NK-92 (cell line): Measurements from ENCODE around the gene BUB1.
A peak's percentile ranks its signal among the peaks of the same experiment; 100 is the strongest.
"Not testable (repeated sequence)": the region's sequence is repeated elsewhere in the genome, so short reads cannot be mapped to it uniquely, and the experiment has no call there.

Experiments
- DNase-seq: peaks from one replicate; lab custom pipeline; 2025; ENCODE audit not compliant: unreplicated experiment; lab: John Stamatoyannopoulos, UW

The BUB1 gene

DNA sequence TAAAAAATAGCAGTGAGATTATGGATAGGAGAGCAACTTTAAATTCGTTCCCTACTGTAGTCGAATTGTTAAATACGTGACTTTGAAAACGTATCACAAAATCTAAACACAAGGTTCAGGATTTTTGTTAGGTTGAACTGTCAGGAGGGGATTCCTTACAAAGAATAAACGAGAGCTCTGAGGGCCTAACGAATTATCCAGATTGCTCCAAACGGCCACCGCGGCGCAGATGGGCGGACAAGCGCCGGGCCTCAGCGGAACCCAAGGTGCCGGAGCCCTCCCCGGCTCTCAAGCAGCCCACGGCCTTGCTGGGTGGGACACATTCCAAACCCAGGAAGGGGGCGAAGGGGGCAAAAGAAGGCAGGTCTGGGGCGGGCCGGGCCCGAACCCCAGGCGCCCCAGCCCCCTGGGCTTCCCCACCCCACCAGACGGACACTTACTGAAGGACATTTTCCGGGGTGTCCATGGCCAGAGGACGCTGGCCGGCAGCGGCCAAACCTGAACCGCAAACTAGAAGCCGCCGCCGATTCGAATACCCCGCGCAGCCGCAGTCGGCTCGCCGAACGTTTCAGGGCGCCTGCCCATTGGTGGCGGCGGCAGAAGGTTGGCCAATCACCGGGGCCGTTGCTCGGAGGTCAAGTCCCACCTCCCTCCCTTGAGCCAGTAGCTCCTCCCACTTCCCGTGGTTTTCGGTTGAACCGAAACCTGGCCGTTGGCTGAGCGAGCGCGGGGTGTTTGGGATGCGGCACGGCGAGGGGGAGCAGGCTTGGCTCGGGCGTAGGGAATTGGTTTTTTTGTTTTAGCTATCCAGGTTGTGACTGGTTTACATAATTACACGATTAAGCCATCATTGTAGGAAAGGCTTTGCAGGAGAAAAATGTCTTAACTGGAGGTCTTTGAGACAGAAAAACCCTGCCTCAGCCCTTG is at the start of gene BUB1:
TSS of gene BUB1 (minus strand) at position 534 of the 927 bp plus-strand sequence. CDS start at position 466, 68 bp downstream.
- peak; percentile 86 for DNase-seq

DNA sequence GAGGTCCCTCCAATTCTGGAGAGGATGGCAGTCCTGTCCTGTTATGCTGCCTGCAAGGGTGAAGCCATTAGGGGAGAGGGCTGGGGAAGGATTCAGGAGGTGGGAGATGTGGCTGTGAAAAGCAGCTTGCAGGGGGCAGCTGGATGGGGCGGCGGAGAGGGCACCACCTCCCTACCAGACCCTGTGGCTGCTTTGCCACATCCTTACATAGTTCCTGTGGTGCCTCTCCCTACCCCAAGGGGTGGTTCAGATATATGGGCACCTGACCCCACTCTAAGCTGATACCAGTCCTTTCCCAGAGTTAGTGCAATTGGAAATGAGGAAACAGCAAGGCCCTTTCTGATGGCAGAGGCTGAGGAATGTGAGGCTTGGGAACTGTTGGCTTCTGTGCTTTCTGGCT is 48.4 kb upstream of the BUB1 start:
- no peak for DNase-seq

DNA sequence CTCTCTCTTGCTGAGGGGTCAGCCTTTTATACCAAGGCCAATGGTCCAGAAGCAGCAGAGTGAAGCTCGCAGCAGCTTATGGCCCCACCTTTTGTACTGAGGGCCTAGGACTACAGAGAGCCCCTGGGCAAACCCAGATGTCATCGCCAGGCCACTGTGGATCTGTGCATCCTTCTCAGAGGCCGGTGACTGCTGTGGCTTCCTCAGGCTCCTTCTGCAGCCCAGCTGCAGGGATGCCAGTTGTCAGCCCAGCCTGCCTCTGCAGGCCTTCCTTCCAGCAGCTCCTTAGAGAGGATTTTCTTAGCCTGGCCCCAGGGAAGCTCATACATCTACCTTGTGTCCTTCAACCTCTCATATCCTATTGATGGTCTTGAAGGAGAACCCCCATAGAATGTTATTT is 48.0 kb upstream of the BUB1 start:
- DNase-seq = no peak

DNA sequence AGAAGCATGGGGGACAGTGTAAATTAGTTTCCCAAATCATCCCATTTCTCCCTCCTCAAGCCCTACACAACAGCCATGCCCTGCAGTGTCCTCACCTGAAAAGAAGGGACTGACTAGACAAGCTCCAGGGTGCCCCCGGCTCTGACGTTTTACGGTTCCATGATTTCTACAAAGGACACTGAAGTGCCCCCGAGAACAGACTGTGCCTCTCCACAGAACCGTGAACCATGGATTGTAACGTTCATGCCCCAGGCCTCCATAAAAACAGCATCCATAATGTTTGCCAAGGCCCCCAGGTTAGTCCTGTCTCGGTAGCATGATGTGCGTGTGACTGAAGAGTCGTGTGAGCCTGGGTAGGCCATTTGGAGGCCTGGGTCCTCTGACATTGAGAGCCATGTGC is 47.5 kb upstream of the BUB1 start:
- DNase-seq = no peak

DNA sequence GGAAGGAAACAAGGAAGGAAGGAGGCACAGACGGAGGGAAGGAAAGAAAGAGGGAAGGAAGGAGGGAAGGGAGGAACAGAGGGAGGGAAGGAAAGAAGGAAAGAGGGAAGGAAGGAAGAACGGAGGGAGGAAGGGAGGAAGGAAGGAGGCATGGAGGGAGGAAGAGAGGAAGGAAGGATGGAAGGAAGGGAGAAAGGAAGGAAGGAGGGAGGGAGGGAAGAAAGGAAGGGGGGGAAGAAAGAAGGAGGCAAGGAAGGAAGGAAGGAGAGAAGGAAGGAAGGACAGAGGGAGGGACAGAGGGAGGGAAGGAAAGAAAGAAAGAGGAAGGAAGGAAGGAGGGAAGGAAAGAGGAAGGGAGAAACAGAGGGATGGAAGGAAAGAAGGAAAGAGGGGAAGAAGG is 47.0 kb upstream of the BUB1 start:
- no peak for DNase-seq

DNA sequence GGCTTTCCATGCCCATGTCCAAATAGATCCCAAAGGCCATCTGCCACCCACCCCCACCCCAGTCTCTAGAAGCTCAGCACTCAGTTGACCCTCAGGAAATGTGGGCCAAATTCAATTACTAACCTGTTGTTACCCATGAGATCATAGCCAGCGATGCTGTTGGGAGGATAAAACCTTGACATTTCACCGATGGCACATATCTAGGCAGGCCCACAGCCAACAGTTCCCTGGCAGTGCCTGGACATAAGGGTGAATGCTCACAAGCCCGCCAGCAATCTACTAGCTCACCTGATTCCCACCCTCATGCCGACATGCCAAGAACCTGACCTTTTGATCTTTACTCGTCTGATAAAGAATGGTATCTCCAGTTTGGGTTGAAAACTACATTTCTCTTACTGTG is 42.7 kb upstream of the BUB1 start:
- DNase-seq = no peak

DNA sequence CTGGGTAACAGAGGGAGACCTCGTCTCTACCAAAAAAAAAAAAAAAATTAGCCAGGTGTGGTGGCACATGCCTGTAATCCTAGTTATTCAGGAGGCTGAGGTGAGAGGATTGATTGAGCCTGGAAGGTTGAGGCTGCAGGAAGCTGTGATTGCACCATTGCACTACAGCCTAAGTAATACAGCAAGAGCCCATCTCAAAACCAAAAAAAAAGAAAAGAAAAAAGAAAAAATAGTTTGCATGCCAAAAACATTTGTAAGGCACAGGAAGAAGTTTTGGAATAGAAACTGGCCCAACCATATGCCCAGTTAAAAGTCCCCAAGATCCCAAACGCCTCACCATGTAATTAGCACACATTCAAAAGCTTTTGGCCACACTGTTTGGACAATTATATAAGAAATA is 41.1 kb upstream of the BUB1 start:
- DNase-seq = no peak

DNA sequence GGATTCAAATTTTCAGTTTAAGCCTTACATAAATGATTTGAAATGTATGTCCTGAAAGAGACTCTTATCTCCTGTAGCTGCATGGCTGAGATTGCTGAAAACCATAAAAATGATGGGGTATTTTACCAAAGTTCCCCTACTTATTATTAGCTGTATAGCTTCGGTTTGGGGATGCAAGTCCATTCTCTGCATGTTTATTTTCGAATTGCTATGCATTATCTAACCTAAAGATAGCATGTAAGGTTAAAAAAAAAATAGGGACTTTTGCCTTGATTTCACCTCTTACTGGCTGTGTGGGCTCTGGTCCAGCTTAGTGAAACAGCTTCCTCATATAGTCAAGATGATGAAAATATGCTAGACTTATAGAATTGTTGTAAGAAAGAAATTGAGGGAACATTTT is 40.5 kb upstream of the BUB1 start:
- DNase-seq = no peak

DNA sequence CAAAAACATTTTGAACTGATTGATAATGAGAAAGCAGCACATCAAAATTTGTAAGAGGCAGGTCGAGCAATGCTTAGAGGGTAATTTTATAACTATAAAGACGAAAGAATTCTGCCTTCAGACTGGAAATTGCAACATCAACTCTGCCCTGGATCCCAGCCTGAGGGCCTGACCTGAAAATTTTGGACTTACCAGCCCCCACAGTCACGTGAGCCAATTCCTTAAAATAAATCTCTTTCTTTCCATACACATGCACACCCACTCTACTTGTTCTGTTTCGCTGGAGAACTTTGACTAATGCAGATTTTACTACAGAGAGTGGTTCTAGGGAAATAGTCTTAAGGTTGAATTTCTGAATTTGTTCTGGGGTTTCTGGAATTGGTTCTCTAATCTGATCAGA is 39.9 kb upstream of the BUB1 start:
- no peak for DNase-seq

DNA sequence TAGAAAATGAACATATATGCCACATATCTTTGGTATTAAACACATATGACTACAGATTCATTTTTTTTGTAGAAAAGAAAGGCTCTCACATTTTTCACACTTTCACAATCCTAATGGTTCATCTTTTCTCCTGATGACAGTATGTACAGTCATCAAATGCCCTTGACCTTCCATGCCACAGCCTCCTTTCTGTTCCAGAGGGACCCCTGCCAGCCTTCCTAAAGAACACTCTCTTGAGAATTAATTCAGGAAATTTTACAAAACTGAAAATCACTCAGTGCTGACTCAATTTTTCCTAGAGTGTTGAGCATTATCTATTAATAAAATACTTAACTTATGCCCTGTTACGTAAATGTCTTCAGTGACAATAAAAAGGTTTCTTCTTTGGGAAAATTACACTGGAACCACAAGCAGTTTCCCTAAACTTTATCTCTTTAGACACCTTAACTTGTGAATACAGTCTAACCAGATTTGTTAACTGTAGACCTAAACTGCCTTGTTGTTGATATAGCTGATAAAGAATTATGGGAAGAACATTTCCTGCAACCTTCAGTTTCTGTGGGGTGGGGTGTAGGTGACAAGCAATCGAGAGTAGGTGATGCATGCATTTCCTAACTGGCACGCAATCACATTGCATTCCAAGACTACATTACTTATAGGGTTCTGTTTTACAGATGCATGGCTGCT is 39.2 kb upstream of the BUB1 start:
- no peak for DNase-seq

DNA sequence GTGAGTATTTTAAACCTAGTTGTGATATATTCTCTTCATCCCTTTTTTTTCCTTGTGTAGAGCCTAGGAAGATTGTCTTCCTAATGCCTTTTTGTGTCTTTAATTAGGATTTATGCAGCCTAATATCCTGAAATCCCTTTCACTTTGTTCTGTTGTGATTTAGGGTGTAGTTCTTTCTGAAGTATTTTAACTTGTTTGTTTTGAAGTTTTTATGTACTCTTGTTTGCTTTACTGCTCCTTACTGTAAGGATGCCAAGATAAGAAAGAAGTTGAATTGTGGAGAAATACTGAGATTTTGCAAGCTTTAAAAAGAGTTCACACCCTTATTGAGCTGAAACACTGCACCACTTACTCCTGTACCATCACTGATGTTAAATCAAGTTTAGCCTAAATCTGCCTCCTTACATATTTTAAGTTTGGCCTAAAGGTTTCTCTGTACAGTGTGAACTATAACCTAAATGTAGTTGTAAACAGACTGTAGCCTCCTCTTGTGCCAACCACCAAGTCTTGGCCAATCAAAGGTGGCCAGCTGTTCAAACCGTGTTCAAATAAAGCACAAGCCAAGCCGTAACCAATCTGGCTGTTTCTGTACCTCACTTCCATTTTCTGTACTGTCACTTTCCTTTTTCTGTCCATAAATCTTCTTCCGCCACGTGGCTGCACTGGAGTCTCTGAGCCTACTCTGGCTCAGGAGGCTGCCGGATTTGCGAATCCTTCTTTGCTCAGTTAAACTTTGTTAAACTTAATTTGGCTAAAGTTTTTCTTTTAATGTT is 36.8 kb upstream of the BUB1 start:
- DNase-seq = no peak

DNA sequence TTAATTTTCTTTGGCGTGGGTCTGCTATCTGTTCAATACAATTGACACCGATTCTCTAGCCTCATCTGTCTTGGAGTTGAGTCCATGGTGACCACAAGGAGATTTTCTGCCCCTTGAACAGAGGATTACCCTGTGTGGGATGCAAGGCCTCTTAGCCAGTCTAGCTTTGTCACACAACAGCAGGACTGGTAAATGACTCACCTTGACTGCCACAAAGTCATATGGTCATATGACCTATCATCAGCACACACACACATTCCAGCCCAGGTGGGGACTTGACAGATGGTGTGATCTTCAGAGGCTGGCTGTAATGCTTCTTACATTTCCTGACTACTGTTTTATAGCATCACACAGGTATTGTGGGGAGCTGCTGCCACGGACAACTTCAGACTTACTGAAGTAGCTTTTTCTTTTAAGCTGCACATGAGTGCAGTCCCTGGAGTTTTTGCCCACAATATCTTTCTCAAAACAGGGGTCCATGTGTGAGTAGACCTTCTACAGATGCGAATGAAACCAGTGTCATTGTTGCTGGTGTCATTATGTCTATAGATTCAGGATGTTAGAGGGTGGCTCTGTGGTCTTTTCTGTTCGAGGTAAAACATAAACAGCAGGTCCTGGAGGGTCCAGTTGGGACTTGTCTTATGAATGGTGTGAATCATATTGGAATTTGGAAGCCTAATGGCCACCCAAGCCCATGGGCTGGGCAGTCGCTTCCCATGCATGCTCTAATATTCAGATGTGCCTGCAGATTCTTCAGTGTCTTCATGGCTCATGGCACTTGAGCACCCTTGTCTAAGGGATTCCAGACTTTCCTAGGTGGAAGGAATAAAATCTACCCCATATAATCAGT is 35.9 kb upstream of the BUB1 start:
- no peak for DNase-seq

DNA sequence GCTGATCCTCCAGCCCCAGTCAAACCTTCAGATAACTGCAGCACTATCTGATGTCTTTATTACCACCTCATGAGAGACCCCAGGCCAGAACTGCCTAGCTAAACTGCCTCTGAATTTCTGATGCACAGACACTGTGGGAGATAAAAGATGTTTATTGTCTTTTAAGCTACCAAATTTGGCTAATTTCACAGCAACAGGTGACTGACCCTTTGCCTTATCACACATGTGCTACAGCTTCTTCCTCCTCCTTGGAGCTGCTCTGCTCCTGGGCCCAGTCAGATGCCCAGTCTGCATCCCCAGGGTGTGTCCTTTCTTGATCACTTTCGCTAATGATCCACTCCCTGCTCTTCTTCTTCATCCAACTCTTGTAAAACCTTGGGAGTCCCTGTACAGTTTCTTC is 34.9 kb upstream of the BUB1 start:
- DNase-seq = no peak

DNA sequence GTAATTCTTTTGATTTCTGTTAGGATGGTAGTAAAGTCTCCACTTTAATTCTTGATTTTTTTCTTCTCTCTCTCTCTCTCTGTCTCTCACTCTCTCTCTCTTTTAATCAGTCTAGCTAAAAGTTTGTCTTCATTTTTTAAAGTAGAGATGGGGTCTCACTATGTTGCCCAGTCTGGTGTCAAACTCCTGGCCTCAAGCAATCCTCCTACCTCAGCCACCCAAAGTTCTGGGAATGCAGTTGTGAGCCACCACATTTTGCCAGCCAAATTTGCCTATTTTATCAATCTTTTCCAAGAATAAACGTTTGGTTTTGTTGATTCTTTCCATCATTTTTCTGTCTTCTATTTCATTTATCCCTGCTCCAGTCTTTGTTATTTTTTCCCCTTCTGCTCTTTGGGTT is 30.6 kb upstream of the BUB1 start:
- DNase-seq = no peak

DNA sequence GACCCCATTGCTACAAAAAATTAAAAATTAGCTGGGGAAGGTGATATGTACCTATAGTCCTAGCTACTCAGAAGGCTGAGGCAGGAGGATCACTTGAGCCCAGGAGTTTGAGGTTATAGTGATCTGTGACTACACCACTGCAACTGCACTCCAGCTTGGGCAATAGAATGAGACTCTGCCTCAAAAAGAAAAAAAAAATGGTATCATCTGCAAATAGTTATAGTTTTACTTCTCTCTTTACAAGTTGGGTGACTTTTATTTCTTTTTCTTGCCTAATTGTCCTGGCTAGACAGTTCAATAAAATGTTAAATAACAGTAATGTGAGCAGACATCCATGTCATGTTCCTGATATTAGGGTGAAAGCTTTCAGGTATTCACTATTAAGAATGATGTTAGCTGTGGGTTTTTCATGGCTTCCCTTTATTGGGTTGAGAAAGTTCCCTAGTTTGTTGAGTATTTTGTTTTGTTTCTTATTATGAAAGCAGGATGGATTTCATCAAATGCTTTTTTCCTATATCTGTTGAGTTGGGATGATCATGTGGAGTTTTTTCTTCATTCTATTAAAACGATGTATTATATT is 29.6 kb upstream of the BUB1 start:
- no peak for DNase-seq

DNA sequence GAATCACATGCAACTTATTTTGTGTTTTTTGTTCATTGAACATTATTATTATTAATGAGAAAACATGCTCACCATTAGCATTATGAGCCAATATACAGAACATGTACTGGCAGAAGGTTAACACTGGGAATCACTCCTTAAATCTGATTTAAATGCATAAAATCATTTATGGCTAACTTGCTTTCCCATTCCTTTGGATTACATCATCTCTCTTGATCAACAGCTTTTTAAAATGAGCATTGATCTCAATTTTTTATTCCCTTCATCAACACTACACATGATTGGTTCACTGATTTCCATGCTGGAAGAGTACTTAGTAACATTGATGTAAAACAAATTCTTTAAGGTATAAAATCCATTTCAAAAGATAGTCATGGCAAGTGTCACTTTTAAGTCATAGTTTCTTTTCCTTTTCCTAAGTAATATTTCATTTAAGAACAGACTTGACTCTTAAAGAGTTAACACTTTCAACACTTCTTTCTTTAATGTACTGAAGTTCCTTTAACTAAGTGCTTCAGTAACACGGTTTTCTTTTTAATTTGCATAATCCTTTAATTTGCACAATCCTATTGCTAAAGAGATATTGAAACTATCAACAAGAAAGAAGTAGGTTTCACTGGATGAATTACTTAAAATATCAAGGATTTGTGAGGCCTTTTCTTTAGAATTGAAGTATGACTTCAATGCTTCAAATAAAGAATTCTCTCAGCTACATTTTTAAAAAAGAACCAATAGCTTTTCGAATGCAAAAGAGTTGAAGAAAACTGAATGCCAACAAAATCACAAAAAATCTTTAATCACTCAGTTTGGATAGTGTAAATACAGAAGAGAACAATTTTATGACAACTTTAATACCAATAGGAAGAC is 24.9 kb upstream of the BUB1 start:
- no peak for DNase-seq

DNA sequence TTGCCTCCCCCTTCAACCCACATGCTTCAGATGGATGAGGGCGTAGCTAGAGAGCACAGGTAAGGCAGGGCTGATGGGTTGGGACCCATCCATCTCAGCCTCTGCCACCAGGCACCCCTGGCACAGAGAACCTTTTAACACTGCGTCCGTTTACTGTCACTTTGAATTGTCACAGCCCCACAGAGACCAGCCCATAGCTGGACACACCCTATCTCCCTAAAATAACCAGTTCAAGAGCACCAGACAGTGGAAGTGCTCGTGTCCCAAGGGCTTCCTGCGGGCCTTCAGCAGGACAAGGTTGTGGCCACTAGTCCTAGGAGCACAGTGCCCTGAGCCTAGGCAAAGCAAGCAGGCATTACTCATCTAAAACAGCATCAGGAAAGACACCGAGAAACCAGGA is 20.4 kb upstream of the BUB1 start:
- DNase-seq = not testable (repeated sequence)

DNA sequence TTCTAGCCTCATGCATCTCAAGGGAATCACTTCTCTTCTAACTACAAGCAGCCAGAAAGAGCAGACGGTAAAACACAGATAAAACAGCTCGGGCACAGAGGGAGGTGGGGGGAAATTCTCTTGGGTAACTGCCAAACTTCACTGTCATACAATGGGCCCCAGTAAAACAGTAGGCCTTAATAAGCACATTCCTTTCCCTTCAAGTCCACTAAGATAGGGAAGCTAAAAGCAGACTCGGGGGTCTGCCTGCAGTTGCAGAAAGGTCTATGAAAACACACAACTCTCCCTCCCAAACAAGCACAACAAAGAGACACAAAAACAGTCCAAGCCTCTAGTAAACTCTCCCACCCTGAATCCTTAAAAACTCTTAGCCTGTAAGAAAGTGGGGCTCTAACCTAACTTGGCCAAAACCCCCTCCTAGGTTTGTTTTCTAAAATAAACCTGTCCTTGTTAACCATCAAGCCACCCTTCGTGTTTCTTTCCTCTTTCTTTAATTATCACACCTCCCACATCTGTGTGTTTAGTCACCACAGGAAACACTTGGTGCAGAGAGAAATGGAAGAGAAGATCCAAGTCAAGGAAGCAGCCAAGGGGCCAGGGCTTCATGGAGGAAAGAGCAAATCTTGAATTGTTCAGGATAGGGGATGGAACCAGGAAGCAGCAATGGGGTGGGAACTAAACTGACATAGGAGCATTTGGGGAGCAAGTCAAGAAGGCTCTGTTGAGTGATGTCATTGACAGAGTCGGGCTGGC is 17.5 kb upstream of the BUB1 start:
- DNase-seq = not testable (repeated sequence)
